GM23248 (cell line): ENCODE measurements around the gene CTNNA3.

Source experiments
- EZH2 ChIP-seq: fragments of 200-600 bp; sonication (generic); IDR thresholded peaks from 2 replicates; pipeline ENCODE4 v1.6.1; 2018; ENCODE audit warnings: antibody characterized with exemption, mild to moderate bottlenecking; ENCODE audit not compliant: insufficient read depth, poor library complexity, severe bottlenecking
- EZH2phosphoT487 ChIP-seq: fragments of 200-600 bp; sonication (generic); IDR thresholded peaks from 2 replicates; pipeline ENCODE4 v1.6.1; 2018; ENCODE audit warnings: antibody characterized with exemption, moderate library complexity, mild to moderate bottlenecking, low read depth; ENCODE audit not compliant: insufficient read depth

DNA sequence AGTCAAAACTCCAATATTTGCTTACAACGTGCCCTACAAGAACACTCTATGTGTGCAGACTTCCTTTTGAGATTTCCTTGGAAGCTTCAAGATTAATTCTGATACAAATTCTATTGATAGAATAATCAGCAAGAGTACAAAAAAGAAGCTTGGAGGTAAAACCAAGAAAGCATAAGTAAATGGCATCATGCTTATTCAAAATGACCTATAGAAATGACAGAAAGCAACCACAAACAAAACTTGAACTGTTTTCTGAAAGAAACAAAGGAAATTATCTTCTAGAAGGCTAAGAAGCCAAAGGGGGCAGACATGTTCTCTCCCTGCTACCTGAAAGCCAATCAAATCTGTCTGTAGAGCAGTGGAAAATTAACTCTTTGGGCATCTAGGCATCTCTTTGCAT is 73.0 kb downstream of the CTNNA3 start:
- TF ChIP-seq EZH2 (no peak), EZH2phosphoT487 (no peak)
